ENCODE data around the gene KLHDC8A. TPM values are rescaled to one million over a fixed set of nuclear protein-coding genes. Genes with fewer than 3 reads are reported as not detected.

KLHDC8A gene
- total and polyA plus RNA-seq, 9 of the 15 experiments (the other 6 are each of a cell fraction or from before 2014, with no cell fraction given) = 0.01 to 0.54 (median 0.04) TPM; not detected in 6

DNA sequence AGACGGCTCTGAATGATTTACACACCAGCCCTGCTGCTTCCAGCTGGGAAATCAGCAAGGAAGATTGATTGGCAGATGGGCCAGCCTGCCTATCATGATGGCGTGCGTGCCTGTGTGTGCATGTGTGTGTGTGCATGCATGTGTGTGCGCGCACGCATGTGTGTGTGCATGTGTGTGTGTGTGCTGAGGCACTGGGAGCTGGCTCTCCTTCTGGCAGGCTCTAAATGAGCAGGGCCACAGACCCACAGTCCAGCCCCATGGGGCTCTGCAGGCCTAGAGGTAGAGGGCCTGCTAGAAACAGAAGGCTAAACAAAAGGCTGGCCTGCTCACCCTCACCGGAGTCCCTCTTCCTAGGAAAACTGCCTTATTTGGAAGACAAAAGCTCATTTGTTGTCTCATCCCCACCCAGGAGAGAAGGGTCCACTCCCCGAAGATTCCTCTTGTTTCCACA lies 6.0 kb downstream of the KLHDC8A start:
- no TSS peak for BruUV-seq (replicated peaks)
- FAIRE-seq = no peak
- intact Hi-C loops (cut with micrococcal nuclease) = loop anchor here (5.0 to 10.0 kb wide), 2 partner anchors 42 to 84 kb away; no protein-coding TSS in a partner anchor

DNA sequence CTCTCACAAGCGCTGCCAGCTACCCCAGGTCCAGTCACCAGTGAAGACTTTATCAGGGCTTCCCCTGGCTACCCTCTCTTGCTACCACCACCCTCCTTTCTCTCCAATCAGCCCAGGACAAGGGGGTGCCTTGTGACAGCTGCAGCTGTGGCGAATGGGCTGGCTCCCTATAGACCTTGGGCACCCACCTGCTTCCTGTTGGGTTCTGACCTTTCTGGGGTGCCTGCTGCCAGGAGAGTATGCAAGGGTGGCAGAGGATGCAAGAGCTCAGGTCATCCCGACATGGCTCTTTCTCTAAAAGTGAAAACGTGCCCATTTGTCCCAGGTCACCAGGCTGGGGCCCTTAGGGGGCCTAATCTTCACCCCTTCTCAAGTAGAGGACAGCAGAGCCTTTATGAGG lies 6.6 kb downstream of the KLHDC8A start:
- FAIRE-seq = no peak
- intact Hi-C loops (cut with micrococcal nuclease) = loop anchor here (5.0 to 10.0 kb wide), 2 partner anchors 42 to 85 kb away; no protein-coding TSS in a partner anchor
- H2AFZ ChIP-seq (ENCODE audit: low read depth, low read length) = no peak overlapping the region
- ChIA-PET POLR2A (interaction anchor here (0.9 to 1.5 kb wide), 3 partner anchors 13 to 135 kb away, joined by 3 to 4 read pairs (median 3); no protein-coding TSS in a partner anchor), CTCF (ENCODE audit: low intra/inter-chr PET ratio) (no interaction called here)
- no peak overlapping the region for H3K9ac ChIP-seq (ENCODE audit: insufficient read depth in 1 of 2, low read depth in 2 of 2, low read length in 2 of 2)
- no peaks in the 10 kb centered on the region for H3K4me1 ChIP-seq (replicated peaks in 1 of 2; ENCODE audit: control insufficient read depth in 2 of 2, insufficient read depth in 2 of 2, low read length in 2 of 2)
- in situ Hi-C loops (cut with MboI) = loop anchor here (10.0 kb wide), 1 partner anchor 135 kb away; no protein-coding TSS in a partner anchor
- no peak overlapping the region for H3K4me2 ChIP-seq (ENCODE audit: insufficient read depth, low read length)
- no peaks in the 10 kb centered on the region for H3K9me1 ChIP-seq (ENCODE audit: control insufficient read depth, insufficient read depth, low read length)
- H3K27ac ChIP-seq (ENCODE audit: extremely low read depth, low read depth, low read length) = no peak overlapping the region
- DNase-seq (ENCODE audit: extremely low read depth in 1 of 4, low spot score in 3 of 4) = no peak
- H3K36me3 ChIP-seq (ENCODE audit: control insufficient read depth, insufficient read depth, low read length) = no peaks in the 10 kb centered on the region
- no TSS peak for BruUV-seq (replicated peaks)
- no peak for ATAC-seq
- 0% methylated on average over 4 of the region's 4 CpGs for whole genome bisulfite sequencing (ENCODE audit: insufficient coverage, low coverage, missing lambda C conversion rate)
- no peaks in the 10 kb centered on the region for H3K79me2 ChIP-seq (ENCODE audit: control insufficient read depth, insufficient read depth, low read length)
- peaks cover 28% of the 10 kb centered on the region; the same call in 1 of the 2 replicates for H4K20me1 ChIP-seq (replicated peaks; ENCODE audit: control insufficient read depth, insufficient read depth, low read length)
- H3K9me3 ChIP-seq (replicated peaks; ENCODE audit: control insufficient read depth, insufficient read depth, low read depth, low read length) = no peaks in the 10 kb centered on the region
- H3K27me3 ChIP-seq (ENCODE audit: control insufficient read depth in 2 of 2, insufficient read depth in 2 of 2, low read length in 2 of 2) = peaks cover 34 to 74% of the 10 kb centered on the region in 2 experiments; a peak in 4 of 5 replicates
- no peak overlapping the region for H3K4me3 ChIP-seq
- TF ChIP-seq, protein P1, sequence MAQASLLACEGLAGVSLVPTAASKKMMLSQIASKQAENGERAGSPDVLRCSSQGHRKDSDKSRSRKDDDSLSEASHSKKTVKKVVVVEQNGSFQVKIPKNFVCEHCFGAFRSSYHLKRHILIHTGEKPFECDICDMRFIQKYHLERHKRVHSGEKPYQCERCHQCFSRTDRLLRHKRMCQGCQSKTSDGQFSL (CRISPR knock-in tag; IDR thresholded peaks at IDR 0.05) = no peak
- TF ChIP-seq, protein P1 (tag; IDR thresholded peaks at IDR 0.05) = no peak
- TF ChIP-seq GTF2E2 (tag; IDR thresholded peaks at IDR 0.05) (no peak), ZNF311 (CRISPR knock-in tag; IDR thresholded peaks at IDR 0.05) (no peak)
- TF ChIP-seq, protein P2, sequence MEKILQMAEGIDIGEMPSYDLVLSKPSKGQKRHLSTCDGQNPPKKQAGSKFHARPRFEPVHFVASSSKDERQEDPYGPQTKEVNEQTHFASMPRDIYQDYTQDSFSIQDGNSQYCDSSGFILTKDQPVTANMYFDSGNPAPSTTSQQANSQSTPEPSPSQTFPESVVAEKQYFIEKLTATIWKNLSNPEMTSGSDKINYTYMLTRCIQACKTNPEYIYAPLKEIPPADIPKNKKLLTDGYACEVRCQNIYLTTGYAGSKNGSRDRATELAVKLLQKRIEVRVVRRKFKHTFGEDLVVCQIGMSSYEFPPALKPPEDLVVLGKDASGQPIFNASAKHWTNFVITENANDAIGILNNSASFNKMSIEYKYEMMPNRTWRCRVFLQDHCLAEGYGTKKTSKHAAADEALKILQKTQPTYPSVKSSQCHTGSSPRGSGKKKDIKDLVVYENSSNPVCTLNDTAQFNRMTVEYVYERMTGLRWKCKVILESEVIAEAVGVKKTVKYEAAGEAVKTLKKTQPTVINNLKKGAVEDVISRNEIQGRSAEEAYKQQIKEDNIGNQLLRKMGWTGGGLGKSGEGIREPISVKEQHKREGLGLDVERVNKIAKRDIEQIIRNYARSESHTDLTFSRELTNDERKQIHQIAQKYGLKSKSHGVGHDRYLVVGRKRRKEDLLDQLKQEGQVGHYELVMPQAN (IDR thresholded peaks at IDR 0.05; ENCODE audit: borderline replicate concordance) = no peak

More for the DNA sequence above, 6.0 kb downstream of the KLHDC8A start:
- H3K9me1 ChIP-seq (ENCODE audit: control insufficient read depth, insufficient read depth, low read length) = no peaks in the 10 kb centered on the region
- no peak overlapping the region for H2AFZ ChIP-seq (ENCODE audit: low read depth, low read length)
- no peak for DNase-seq (ENCODE audit: extremely low read depth in 1 of 4, low spot score in 3 of 4)
- H3K27me3 ChIP-seq (ENCODE audit: control insufficient read depth in 2 of 2, insufficient read depth in 2 of 2, low read length in 2 of 2) = peaks cover 34 to 73% of the 10 kb centered on the region in 2 experiments
- no peak overlapping the region for H3K9ac ChIP-seq (ENCODE audit: insufficient read depth in 1 of 2, low read depth in 2 of 2, low read length in 2 of 2)
- no peak for TF ChIP-seq SPI1 (IDR thresholded peaks at IDR 0.05; ENCODE audit: borderline replicate concordance, low read depth, low read length)
- TF ChIP-seq, protein P3, sequence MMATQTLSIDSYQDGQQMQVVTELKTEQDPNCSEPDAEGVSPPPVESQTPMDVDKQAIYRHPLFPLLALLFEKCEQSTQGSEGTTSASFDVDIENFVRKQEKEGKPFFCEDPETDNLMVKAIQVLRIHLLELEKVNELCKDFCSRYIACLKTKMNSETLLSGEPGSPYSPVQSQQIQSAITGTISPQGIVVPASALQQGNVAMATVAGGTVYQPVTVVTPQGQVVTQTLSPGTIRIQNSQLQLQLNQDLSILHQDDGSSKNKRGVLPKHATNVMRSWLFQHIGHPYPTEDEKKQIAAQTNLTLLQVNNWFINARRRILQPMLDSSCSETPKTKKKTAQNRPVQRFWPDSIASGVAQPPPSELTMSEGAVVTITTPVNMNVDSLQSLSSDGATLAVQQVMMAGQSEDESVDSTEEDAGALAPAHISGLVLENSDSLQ (IDR thresholded peaks at IDR 0.05) = 0 out of 2 replicates have a peak, but pooled peaks have one; percentile 23
- TF ChIP-seq NFIC (IDR thresholded peaks at IDR 0.05) = no peak
- H4K20me1 ChIP-seq (replicated peaks; ENCODE audit: control insufficient read depth, insufficient read depth, low read length) = peaks cover 28% of the 10 kb centered on the region; the same call in 1 of the 2 replicates
- under 1% methylated on average over 8 of the region's 8 CpGs for WGBS (ENCODE audit: insufficient coverage, low coverage, missing lambda C conversion rate)
- ATAC-seq = no peak
- in situ Hi-C loops (cut with MboI) = loop anchor here (10.0 kb wide), 1 partner anchor 134 kb away; no protein-coding TSS in a partner anchor
- ChIA-PET CTCF (ENCODE audit: low intra/inter-chr PET ratio) (interaction anchor here (0.7 kb wide), 1 partner anchor 13 kb away, joined by 4 read pairs; no protein-coding TSS in a partner anchor), POLR2A (interaction anchor here (0.9 kb wide), 1 partner anchor 33 kb away, joined by 3 read pairs; no protein-coding TSS in a partner anchor)
- H3K9me3 ChIP-seq (replicated peaks; ENCODE audit: control insufficient read depth, insufficient read depth, low read depth, low read length) = no peaks in the 10 kb centered on the region
- no peak overlapping the region for H3K27ac ChIP-seq (ENCODE audit: extremely low read depth, low read depth, low read length)
- H3K4me2 ChIP-seq (ENCODE audit: insufficient read depth, low read length) = no peak overlapping the region
- H3K36me3 ChIP-seq (ENCODE audit: control insufficient read depth, insufficient read depth, low read length) = no peaks in the 10 kb centered on the region
- H3K79me2 ChIP-seq (ENCODE audit: control insufficient read depth, insufficient read depth, low read length) = no peaks in the 10 kb centered on the region
- no peak overlapping the region for H3K4me3 ChIP-seq
- H3K4me1 ChIP-seq (replicated peaks in 1 of 2; ENCODE audit: control insufficient read depth in 2 of 2, insufficient read depth in 2 of 2, low read length in 2 of 2) = no peaks in the 10 kb centered on the region
